Measurements from ENCODE around the gene GRK1. TPM values are rescaled to one million over a fixed set of nuclear protein-coding genes. Genes with fewer than 3 reads are reported as not detected.

GRK1 gene
- total RNA-seq, 2 experiments from 2014 or later: 0.19 TPM; not detected in 1

- CTCF ChIA-PET: no interaction called here
- POLR2A ChIA-PET: no interaction called here
Observed at GRCh38 chr13:113631341-113632095, 35.5 kb upstream of the GRK1 start.

DNA sequence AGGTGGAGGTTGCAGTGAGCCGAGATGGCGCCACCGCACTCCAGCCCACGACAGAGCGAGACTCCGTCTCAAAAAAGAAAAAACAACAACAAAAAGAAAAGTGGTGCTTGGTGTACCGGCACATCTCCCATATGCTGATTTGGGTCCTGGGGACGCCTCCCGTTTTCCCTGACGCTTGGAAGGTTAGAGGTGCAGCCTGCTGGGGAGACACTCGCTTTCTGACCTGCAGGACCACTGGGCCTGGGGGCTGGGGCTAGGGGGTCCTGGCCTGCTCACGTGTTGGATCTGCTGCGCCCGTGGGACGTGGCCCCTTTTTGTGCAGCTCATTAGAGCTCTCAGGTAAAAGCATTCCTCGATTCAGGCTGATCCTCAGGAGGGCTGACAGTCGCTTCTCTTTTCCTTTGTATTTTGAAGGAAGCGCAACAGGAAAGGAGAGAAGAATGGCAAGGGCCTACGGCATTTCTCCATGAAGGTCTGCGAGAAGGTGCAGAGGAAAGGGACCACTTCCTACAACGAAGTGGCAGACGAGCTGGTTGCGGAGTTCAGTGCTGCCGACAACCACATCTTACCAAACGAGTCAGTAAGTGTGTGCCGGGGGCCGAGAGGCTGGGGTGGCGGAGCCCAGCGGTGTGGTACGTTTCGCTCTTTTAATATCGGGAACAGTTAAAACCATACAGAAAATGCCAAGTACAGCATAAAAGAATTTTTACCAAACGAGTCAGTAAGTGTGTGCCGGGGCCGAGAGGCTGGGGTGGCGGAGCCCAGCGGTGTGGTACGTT lies 34.1 kb upstream of the GRK1 start:
- ChIA-PET CTCF (no interaction called here), POLR2A (no interaction called here)

- CTCF ChIA-PET: no interaction called here
- POLR2A ChIA-PET: no interaction called here
Observed at GRCh38 chr13:113633485-113633873, 33.5 kb upstream of the GRK1 start.

DNA sequence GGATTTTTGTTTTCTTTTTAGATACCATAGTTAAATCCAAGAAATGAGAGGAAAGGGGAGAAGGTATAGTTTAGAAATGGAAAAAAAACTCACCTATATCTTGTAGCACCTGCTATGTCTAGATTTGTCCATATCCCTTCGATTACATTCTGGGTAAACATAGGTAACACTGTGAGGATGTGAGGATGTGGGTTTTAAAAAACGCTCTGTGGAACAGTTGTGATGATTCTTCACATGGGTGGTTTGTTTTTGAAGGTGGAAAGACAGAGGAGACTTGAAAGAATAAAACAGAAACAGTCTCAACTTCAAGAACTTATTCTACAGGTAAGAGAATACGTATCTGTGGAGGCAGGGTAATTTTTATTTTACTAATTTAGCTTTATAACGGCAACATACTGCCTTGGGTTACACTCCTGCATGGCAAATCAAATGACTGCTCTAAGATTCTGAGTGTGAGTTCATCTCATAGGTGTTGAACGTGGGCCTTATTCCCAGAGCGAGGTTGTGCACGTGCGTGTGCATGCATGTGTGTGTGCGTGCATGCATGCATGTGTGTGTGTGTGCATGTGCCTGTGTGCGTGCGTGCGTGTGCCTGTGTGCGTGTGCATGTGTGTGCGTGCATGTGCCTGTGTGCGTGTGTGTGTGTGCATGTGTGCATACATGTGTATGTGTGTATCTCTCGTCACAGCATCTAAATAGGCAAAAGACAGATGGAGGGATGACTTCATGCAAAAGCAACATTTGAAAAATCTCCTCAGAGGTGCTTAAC lies 32.6 kb upstream of the GRK1 start:
- POLR2A ChIA-PET: no interaction called here
- CTCF ChIA-PET: no interaction called here

DNA sequence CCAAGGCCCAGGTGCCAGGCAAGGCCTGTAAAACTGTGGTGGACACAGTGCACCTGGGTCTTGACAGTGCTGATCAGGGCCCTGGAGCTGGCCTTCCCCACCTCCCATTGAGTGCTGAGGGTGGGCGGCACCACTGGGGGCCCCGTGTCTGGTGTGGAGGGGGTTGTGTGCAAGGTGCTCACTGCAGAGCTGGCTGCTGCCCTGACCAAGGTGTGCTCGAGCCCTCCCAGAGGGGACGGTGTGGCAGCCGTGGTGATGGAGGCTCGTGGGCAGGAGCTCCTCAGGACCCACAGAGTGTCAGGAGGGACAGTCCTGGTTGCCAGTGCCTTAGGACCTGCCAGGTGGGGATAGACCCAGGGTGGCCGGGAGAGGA lies 32.0 kb upstream of the GRK1 start:
- CTCF ChIA-PET: no interaction called here
- POLR2A ChIA-PET: no interaction called here

DNA sequence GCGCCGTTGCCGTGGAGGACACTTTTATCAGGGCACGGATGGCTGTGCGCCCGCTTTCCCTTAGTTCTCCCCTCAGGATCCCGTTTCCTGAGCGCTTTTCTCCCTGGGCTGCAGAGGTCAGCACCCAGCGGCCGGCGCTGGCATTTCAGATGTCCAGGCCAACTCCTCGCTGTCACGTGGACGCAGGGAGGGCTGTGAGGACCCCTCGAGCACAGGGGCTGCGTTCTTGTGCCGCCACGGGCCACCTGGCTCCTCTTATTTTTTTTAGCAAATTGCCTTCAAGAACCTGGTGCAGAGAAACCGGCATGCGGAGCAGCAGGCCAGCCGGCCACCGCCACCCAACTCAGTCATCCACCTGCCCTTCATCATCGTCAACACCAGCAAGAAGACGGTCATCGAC lies 31.3 kb upstream of the GRK1 start:
- ChIA-PET POLR2A (no interaction called here), CTCF (interaction anchor here (1.3 kb wide), 1 partner anchor 48 kb away, joined by 3 read pairs; no protein-coding TSS in a partner anchor)

GRCh38 chr13:113636266-113636963 lies 30.6 kb upstream of the GRK1 start:
- ChIA-PET CTCF (interaction anchor here (1.3 kb wide), 1 partner anchor 49 kb away, joined by 3 read pairs; no protein-coding TSS in a partner anchor), POLR2A (no interaction called here)

GRCh38 chr13:113637262-113638160 lies 29.5 kb upstream of the GRK1 start:
- CTCF ChIA-PET: interaction anchor here (1.3 kb wide), 1 partner anchor 50 kb away, joined by 3 read pairs; no protein-coding TSS in a partner anchor
- POLR2A ChIA-PET: no interaction called here

DNA sequence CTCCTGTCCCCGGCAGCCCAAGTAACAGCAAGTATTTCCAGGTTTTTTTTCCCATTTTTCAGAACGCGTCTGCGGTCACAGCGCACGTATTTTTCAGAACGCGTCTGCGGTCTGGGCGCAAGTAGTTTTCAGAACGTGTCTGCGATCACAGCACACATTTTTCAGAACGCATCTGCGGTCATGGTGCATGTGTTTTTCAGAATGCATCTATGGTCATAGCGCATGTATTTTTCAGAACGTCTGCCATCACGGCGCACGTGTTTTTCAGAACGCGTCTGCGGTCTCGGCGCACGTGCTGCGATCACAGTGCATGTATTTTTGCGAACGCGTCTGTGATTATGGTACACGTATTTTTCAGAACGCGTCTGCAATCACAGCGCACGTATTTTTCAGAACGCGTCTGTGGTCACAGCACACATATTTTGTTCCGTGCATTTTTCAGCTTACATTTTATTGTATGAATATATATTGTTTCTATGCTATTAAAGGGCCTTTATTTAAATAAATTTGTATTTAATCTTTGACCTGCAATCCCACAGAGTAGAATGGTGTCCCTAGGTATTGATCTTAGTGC lies 28.8 kb upstream of the GRK1 start:
- CTCF ChIA-PET: no interaction called here
- POLR2A ChIA-PET: no interaction called here

GRCh38 chr13:113638806-113639205 lies 28.2 kb upstream of the GRK1 start:
- CTCF ChIA-PET: no interaction called here
- POLR2A ChIA-PET: no interaction called here

DNA sequence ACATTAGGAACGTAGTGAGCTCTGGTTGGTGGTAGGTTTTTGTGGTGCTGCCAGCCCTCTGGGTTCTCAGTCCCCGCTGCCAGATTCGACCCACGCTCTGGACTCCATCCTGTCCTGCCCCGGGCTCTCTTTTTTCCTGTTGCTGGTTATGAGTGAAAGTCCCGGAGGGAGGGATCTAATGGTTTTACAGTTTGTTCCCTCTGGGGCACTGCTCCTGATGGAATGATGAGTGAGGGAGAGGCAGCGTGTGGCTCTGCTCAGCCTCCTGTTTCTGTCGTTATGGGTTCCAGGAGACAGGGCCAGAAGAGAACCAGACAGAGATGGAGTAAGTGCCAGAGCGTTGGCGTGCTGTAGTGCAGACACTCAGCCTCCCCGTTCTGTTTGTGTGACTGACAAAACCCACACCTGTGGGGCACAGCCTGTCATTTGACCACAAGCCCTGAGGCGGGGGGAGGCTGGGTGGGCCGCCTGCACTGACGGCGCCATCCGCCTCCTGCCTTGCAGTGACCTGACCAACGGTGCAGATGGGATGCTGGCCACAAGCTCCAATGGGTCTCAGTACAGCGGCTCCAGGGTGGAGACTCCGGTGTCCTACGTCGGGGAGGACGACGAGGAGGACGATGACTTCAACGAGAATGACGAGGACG lies 27.3 kb upstream of the GRK1 start:
- ChIA-PET CTCF (no interaction called here), POLR2A (no interaction called here)

GRCh38 chr13:113641426-113641825 lies 25.6 kb upstream of the GRK1 start:
- POLR2A ChIA-PET: no interaction called here
- CTCF ChIA-PET: no interaction called here

- CTCF ChIA-PET: no interaction called here
- POLR2A ChIA-PET: no interaction called here
Observed at GRCh38 chr13:113642563-113642962, 24.5 kb upstream of the GRK1 start.

DNA sequence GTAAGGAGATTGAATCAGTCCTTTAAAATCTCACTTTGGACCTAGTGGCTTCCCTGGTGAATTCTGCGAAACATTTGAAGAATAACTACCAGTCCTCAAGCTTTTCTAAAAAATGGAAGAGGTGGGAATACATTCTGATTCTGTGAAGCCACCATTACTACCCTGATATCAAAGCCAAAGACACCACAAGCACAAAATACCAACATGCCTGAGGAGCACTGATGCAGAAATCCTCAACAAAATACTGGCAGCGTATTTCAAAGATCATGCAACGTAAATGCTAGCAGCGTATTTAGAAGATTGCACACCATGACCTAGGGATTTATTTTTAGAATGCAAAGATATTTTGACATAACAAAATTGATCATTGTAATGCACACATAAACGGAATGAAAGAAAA lies 23.4 kb upstream of the GRK1 start:
- POLR2A ChIA-PET: no interaction called here
- CTCF ChIA-PET: interaction anchor here (0.6 kb wide), 2 partner anchors 897 to 904 kb away, joined by 3 to 4 read pairs; no protein-coding TSS in a partner anchor

DNA sequence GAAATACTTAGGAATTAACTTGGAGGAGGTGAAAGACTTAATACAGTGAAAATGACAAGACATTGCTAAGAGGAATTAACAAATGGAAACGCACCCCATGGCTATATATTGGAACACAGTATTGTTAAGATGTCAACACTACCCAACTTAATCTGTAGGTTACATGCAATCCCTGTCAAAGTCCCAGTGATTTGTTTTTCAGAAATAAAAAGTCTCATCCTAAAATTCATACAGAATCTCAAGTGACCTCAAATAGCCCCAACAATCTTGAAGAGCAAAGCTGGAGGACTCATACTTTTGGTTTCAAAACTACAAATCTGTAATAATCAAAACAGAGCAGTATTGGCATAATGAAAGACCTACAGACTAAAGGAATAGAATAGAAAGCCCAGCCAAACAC lies 22.2 kb upstream of the GRK1 start:
- CTCF ChIA-PET: no interaction called here

DNA sequence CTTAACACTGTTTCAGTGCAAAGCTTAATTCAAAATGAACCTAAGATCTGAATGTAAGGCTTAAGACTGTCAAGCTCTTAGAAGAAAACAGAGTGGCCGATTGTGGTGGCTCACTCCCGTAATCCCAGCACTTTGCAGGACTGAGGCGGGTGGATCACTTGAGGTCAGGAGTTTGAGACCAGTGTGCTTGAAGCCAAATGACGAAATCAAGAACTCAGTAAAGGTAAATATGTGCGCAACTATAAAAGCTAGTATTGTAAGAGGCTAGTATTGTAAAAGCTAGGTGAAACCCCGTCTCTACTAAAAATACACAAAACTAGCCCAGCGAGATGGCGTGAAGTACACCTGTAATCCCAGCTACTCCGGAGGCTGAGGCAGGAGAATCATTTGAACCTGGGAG lies 21.7 kb upstream of the GRK1 start:
- POLR2A ChIA-PET: no interaction called here
- CTCF ChIA-PET: no interaction called here

More for the DNA sequence above, 22.2 kb upstream of the GRK1 start:
- POLR2A ChIA-PET: no interaction called here

DNA sequence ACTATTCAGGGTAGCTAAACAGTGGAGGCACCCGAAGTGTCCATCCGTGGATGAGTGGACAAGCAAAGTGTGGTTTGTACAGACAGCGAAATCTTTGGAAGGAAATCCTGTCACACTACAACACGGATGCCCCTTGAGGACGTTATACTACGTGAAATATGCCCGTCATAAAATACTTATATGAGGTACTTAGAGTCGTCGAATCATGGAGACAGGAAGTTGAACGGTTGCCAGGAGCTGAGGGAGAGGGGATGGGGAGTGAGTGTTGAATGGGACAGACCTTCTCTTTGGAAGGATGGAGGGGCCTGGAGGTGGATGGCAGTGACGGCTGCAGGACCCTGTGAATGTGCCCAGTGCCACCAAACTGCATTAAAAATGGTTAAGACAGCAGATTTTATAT lies 20.6 kb upstream of the GRK1 start:
- POLR2A ChIA-PET: no interaction called here
- CTCF ChIA-PET: no interaction called here

DNA sequence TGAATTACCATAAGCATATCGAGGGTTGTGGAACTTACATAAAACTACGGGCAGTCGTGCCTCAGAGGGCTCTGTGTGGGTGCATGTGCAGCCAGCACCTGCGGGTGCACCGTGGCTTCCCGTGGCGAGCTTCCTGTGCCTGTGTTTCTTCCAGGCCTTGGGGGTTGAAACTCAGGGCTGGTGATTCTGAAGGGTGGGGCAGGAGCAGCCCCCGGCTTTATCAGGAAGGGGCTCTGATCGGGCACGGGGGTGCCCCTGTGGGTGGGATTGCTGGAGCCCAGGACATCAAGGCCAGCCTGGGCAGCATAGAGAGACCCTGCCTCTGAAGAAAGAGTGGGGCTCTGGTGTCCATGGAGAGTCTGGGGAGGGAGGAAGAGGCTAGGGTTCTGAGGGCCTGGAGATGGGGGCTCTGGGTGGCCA lies 20.1 kb upstream of the GRK1 start:
- ChIA-PET CTCF (no interaction called here), POLR2A (no interaction called here)
